Vagina (tissue), 2 donors: ENCODE data around the gene CHRNB4. TPM values are rescaled to one million over a fixed set of nuclear protein-coding genes. Genes with fewer than 3 reads are reported as not detected.

Source experiments
- DNase-seq, 2 donors: peaks; one replicate each; pipeline ENCODE4 v3.0.0-alpha.2; 2017; ENCODE audit errors: extremely low spot score in 2 of 2
- H3K27ac ChIP-seq: fragments of 200-600 bp; sonication (generic); one replicate; pipeline ENCODE4 v1.5.1; 2019
- H3K27me3 ChIP-seq: fragments of 200-600 bp; sonication (generic); one replicate; pipeline ENCODE4 v1.5.1; 2019
- H3K36me3 ChIP-seq, 2 donors: fragments of 200-600 bp; sonication (generic); one replicate each; pipeline ENCODE4 v1.5.1; 2017 to 2019
- H3K4me1 ChIP-seq: fragments of 200-600 bp; sonication (generic); one replicate; pipeline ENCODE4 v1.5.1; 2019
- H3K4me3 ChIP-seq, 2 donors: fragments of 200-600 bp; sonication (generic); 1 replicate in 1 of 2; 2 replicates in 1 of 2; pipeline ENCODE4 v1.5.1; 2016 to 2019
- H3K9me3 ChIP-seq: fragments of 200-600 bp; sonication (generic); one replicate; pipeline ENCODE4 v1.5.1; 2019
- POLR2A ChIP-seq, 2 donors: fragments of 450-650 bp; IDR thresholded peaks; one replicate each; pipeline ENCODE4 v1.6.1; 2017; ENCODE audit warnings: antibody characterized with exemption in 2 of 2, mild to moderate bottlenecking in 2 of 2, moderate library complexity in 2 of 2
- POLR2AphosphoS5 ChIP-seq, 2 donors: sonication (generic); formaldehyde crosslinking; IDR thresholded peaks; one replicate each; pipeline ENCODE4 v1.9.0; 2017; ENCODE audit warnings: antibody characterized with exemption in 2 of 2, mild to moderate bottlenecking in 2 of 2, low read depth in 1 of 2; ENCODE audit not compliant: insufficient read depth in 1 of 2
- intact Hi-C: fragments of 100-400 bp; cut with DNase I; formaldehyde crosslinking; loops from one replicate; pipeline ENCODE4 v1.15.1; 2023
- total RNA-seq: library from RNA; depleted of rRNA; stranded (reverse); fragments of >200 nt; gene quantifications from one replicate; pipeline ENCODE4 v1.2.3, GENCODE V29; 2016
- TF ChIP-seq, protein P1 (sequence below), 3 experiments: fragments of 450-650 bp in 2 of 3; fragments of 200-600 bp in 1 of 3; sonication (generic) in 1 of 3; IDR thresholded peaks; one replicate each; pipeline ENCODE4 v1.5.1; 2017 to 2019; ENCODE audit warnings: antibody characterized with exemption in 3 of 3, mild to moderate bottlenecking in 2 of 3, moderate library complexity in 2 of 3

CHRNB4 gene
- total RNA-seq, 1 donor from 2014 or later, result 0.74 TPM

DNA sequence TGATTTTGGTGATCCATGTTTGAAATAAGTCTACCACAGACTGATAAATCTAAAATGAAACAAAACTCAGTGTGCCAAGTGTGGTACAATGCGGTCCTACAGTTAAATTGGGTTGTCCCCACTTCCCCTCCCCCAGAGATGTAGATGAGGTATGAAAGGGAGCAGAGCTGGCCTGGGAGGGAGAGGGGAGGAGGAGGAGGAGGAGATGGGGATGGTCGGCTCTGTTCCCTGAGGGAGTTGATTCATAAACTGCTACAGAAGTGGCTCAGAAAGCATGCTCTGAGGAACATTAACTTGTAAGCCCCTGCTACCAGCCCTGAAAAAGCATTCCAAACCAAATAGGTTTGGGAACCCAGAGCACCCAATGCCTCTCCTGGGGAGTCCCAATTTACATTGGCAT lies 28.0 kb upstream of the CHRNB4 start:
- TF ChIP-seq, protein P1, sequence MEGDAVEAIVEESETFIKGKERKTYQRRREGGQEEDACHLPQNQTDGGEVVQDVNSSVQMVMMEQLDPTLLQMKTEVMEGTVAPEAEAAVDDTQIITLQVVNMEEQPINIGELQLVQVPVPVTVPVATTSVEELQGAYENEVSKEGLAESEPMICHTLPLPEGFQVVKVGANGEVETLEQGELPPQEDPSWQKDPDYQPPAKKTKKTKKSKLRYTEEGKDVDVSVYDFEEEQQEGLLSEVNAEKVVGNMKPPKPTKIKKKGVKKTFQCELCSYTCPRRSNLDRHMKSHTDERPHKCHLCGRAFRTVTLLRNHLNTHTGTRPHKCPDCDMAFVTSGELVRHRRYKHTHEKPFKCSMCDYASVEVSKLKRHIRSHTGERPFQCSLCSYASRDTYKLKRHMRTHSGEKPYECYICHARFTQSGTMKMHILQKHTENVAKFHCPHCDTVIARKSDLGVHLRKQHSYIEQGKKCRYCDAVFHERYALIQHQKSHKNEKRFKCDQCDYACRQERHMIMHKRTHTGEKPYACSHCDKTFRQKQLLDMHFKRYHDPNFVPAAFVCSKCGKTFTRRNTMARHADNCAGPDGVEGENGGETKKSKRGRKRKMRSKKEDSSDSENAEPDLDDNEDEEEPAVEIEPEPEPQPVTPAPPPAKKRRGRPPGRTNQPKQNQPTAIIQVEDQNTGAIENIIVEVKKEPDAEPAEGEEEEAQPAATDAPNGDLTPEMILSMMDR (IDR thresholded peaks at IDR 0.05), result no peak
- TF ChIP-seq POLR2A (IDR thresholded peaks at IDR 0.05) (no peak), POLR2AphosphoS5 (IDR thresholded peaks at IDR 0.05; ENCODE audit: insufficient read depth in 1 of 2, low read depth in 1 of 2) (no peak)
- peaks cover 16% of the 10 kb centered on the region for H3K4me1 ChIP-seq
- no peak overlapping the region for H3K4me3 ChIP-seq
- H3K27ac ChIP-seq, result no peak overlapping the region
- H3K9me3 ChIP-seq, result no peaks in the 10 kb centered on the region
- no peaks in the 10 kb centered on the region for H3K27me3 ChIP-seq
- no peaks in the 10 kb centered on the region for H3K36me3 ChIP-seq
- no peak for DNase-seq
- intact Hi-C loops, result no loop called here

DNA sequence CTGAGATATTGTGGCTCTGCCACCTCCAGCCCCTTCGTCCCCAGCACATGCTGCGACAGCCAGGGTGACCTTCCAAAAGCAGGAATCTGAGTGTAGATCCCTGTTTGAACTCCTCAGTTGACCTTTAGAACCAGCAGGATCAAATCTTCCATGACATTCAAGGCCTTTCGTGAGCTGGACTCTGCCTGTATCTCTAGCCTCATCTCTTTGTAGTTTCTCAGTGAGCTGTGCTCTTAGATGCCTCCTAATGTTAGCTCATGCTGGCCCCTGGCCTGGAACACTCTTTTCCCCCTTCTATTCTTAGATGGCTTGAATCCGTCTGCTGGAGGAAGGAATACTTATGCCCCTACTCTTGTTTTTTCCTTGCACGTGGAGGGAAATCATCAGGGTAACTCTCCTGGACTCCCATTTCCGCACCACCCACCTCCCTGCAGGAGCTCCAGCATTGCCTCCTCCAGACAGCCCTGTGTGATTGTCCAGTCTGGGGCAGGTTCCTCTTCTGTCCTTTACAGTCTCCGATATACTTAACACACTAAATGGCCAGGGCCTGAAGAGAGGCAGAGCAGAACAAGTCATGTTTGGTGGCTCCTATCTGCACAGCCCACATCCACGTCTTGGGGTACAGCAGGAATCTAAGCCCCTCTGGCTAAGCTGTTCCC lies 26.7 kb upstream of the CHRNB4 start:
- TF ChIP-seq, protein P1 (IDR thresholded peaks at IDR 0.05), result no peak
- no peak for TF ChIP-seq POLR2AphosphoS5 (IDR thresholded peaks at IDR 0.05; ENCODE audit: insufficient read depth in 1 of 2, low read depth in 1 of 2)
- Histone ChIP-seq H3K36me3 (no peaks in the 10 kb centered on the region), H3K27me3 (no peaks in the 10 kb centered on the region), H3K4me3 (no peak overlapping the region), H3K4me1 (peaks cover 13% of the 10 kb centered on the region), H3K27ac (no peak overlapping the region), H3K9me3 (no peaks in the 10 kb centered on the region)
- DNase-seq, result no peak
- intact Hi-C loops, result no loop called here

DNA sequence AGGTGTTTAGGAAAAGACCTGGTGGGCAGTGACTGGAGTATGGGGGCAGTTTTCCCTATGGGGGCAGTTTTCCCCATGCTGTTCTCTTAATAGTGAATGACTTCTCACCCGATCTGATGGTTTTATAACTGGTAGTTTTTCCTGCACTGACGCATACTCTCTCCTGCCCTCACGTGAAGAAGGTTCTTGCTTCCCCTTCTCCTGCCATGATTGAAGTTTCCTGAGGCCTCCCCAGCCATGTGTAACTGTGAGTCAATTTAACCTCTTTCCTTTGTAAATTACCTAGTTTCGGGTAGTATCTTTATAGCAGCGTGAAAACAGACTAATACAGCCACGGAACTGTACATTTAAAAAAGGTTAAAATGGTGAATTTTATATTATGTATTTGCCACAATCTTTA lies 25.0 kb upstream of the CHRNB4 start:
- TF ChIP-seq, protein P1 (IDR thresholded peaks at IDR 0.05), result no peak
- no peak for TF ChIP-seq POLR2AphosphoS5 (IDR thresholded peaks at IDR 0.05; ENCODE audit: insufficient read depth in 1 of 2, low read depth in 1 of 2)
- TF ChIP-seq POLR2A (IDR thresholded peaks at IDR 0.05), result no peak
- Histone ChIP-seq H3K9me3 (no peaks in the 10 kb centered on the region), H3K36me3 (no peaks in the 10 kb centered on the region), H3K4me3 (no peak overlapping the region), H3K27ac (no peak overlapping the region), H3K27me3 (no peaks in the 10 kb centered on the region), H3K4me1 (no peaks in the 10 kb centered on the region)
- intact Hi-C loops, result no loop called here
- DNase-seq, result no peak

DNA sequence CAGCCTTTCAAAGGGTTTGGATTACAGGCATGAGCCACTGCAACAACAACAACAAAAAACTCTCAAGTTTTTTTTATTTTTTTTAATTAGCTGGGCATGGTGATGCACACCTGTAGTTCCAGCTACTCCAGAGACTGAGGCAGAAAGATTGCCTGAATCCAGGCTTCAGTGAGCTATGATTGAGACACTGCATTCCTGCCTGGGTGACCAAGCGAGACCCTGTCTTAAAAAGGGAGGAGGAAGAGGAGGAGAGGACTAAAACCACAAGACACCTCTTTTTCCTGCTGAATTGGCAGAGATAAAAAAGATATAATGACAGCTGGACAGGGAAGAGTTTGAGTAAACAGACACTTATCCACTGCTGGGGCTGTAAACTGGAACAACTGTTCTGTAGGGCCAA lies 22.7 kb upstream of the CHRNB4 start:
- no peaks in the 10 kb centered on the region for H3K27me3 ChIP-seq
- no peaks in the 10 kb centered on the region for H3K9me3 ChIP-seq
- H3K27ac ChIP-seq, result no peak overlapping the region
- H3K4me1 ChIP-seq, result no peaks in the 10 kb centered on the region
- intact Hi-C loops, result no loop called here
- DNase-seq, result no peak
- no peaks in the 10 kb centered on the region for H3K36me3 ChIP-seq
- no peak overlapping the region for H3K4me3 ChIP-seq
- TF ChIP-seq POLR2AphosphoS5 (IDR thresholded peaks at IDR 0.05; ENCODE audit: insufficient read depth in 1 of 2, low read depth in 1 of 2), result no peak
- TF ChIP-seq, protein P1 (IDR thresholded peaks at IDR 0.05), result no peak
- TF ChIP-seq POLR2A (IDR thresholded peaks at IDR 0.05), result no peak

DNA sequence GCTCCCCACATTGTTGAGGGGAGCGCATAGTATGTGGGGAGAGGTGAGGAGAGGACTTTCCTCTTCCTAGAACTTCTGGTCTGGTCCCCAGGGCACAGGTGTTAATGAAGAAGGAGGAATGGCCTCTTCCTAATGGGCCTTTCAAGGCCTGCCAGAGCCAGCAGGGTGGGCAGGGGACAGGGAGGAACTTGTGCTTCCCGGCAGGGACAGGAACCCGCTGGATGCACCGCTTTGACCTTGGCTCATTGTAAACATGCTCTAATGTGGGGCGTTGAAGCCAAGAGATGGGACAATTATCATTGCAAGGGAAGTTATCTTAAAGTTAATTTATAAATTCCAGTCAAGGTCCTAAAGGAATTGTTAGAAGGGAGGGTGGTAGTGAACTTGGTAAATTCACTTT lies 21.0 kb upstream of the CHRNB4 start:
- Histone ChIP-seq H3K27me3 (no peaks in the 10 kb centered on the region), H3K4me3 (no peak overlapping the region), H3K36me3 (no peaks in the 10 kb centered on the region), H3K9me3 (no peaks in the 10 kb centered on the region), H3K4me1 (no peaks in the 10 kb centered on the region), H3K27ac (no peak overlapping the region)
- intact Hi-C loops, result no loop called here
- no peak for DNase-seq
- TF ChIP-seq POLR2AphosphoS5 (IDR thresholded peaks at IDR 0.05; ENCODE audit: insufficient read depth in 1 of 2, low read depth in 1 of 2) (no peak), POLR2A (IDR thresholded peaks at IDR 0.05) (no peak)
- TF ChIP-seq, protein P1 (IDR thresholded peaks at IDR 0.05), result no peak
